A673 (cell line): ENCODE results near the gene DLGAP1.

Experiments used
- EZH2 ChIP-seq: fragments of 200-600 bp; sonication (generic); IDR thresholded peaks from 2 replicates; pipeline ENCODE4 v1.6.1; 2017; ENCODE audit warnings: borderline replicate concordance, low read depth, mild to moderate bottlenecking, mixed read lengths, antibody characterized with exemption, low read length; ENCODE audit not compliant: poor library complexity, severe bottlenecking
- TF ChIP-seq, protein P1 (sequence below): fragments of 300-800, 200-600 bp; sonication (generic); conservative IDR thresholded peaks from 2 replicates; pipeline ENCODE4 v1.5.1; 2017; ENCODE audit warnings: low read depth, mild to moderate bottlenecking, antibody characterized with exemption, low read length, moderate library complexity, mixed read lengths

DNA sequence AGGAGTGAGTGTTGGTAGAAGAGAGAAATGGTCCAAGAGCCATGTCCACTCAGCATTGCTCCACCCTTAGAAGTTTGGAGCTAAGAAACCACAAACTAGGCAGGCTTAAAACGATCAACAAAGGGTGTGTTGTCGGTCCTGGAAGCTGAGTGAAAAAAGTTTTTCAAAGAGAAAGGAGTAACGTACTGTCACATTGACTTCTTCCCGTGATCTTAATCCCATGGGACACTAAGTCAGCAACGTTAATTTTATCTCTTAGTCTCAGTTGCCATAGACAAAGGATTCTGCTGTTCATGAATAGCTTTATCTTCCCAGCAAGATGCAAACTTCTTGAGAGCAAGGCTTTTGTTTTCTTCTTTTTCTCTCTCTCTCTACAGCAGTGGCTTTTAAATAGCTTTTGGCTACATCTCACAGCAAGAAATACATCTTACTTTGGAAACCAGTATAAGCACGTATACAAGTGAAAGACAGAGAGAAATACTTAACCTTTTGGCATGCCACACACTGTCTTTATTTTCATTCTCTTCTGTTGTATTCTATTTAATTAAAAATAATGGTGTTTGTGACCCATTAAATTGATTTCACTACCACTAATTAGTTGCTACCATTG lies 627.8 kb downstream of the DLGAP1 start:
- no peak for TF ChIP-seq EZH2
- TF ChIP-seq, protein P1, sequence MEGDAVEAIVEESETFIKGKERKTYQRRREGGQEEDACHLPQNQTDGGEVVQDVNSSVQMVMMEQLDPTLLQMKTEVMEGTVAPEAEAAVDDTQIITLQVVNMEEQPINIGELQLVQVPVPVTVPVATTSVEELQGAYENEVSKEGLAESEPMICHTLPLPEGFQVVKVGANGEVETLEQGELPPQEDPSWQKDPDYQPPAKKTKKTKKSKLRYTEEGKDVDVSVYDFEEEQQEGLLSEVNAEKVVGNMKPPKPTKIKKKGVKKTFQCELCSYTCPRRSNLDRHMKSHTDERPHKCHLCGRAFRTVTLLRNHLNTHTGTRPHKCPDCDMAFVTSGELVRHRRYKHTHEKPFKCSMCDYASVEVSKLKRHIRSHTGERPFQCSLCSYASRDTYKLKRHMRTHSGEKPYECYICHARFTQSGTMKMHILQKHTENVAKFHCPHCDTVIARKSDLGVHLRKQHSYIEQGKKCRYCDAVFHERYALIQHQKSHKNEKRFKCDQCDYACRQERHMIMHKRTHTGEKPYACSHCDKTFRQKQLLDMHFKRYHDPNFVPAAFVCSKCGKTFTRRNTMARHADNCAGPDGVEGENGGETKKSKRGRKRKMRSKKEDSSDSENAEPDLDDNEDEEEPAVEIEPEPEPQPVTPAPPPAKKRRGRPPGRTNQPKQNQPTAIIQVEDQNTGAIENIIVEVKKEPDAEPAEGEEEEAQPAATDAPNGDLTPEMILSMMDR = no peak
